Inflammatory macrophage treated with lipopolysaccharide for 1 hour (primary cell): ENCODE measurements around the gene CCZ1B.
"Not testable (repeated sequence)": the region's sequence is repeated elsewhere in the genome, so short reads cannot be mapped to it uniquely, and the experiment has no call there.

Source experiments
- DNase-seq, 2 donors: peaks; one replicate each; pipeline ENCODE4 v3.0.0-alpha.2; 2020 to 2022

Gene CCZ1B

DNA sequence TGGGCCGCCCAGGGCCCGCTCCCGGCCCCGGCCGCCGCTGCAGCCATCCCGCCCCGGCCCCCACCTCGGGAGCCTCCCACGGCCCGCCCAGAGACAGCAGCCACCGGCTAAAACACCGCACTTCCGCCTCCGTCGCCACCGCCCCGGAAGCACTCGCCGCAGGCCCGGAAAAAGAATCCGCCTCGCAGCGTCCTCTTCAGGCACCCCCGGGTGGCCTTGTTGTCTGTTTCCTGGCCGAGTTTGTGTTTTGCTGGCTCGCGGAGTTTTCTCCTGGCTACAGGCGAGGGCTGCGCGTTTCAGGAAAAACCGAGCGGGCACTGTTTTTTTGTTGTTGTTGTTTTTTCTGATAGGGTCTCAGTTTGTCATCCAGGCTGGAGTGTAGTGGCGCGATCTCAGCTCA lies at the start of gene CCZ1B:
Gene CCZ1B, minus strand, starts transcription at position 125 of the 400 bp plus-strand sequence. Its CDS starts 78 bp downstream, at position 47.
- peak; percentile 79 to 88 for DNase-seq

DNA sequence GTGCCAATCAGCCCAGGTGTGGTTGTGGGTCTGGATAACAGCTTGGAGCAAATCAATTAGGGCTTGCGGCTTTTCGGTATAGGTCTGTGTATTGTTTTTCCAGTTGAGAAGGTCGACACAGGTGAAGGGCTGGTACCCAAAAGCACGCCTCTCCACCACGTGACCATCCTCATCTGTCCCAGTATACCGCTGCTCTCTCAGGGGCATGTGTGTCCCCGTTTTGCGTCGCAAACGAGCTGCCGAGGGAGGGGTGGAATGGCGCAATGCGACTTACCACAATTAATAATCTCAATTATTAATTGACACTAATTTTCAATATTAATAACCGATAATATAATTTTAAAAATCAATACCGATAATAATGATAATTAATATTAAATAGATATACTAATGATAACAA lies 48.9 kb upstream of the CCZ1B start:
- DNase-seq = not testable (repeated sequence)

DNA sequence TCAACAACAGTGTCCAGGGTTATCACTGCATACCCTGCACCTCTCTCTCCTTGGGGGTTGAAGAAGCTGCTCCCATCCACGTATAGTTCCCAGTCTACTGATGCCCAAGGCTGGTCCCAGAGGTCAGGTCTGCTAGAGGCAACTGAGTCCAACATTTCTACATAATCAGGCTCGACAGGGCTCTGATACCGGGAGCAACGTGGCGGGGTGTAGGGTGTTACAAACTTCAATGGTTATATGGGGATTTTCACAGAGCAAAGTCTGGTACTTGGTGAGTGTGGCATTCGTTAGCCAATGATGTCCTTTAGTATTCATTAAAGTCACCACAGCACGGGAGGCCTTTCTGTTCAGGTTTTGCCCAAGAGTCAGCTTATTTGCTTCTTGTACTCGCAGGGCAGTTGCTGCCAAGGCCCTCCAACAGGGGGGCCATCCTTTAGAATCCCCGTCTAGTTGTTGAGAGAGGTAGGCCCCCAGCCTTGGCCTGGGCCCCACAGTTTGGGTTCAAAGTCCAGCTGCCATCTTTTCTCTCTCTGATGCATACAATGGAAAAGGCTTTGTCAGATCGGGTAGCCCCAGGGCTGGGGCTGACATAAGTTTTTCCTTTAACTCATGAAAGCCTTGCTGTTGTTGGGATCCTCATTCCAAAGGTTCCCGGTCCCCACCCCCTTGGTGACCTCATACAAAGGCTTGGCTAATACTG lies 46.3 kb upstream of the CCZ1B start:
- DNase-seq = not testable (repeated sequence)

DNA sequence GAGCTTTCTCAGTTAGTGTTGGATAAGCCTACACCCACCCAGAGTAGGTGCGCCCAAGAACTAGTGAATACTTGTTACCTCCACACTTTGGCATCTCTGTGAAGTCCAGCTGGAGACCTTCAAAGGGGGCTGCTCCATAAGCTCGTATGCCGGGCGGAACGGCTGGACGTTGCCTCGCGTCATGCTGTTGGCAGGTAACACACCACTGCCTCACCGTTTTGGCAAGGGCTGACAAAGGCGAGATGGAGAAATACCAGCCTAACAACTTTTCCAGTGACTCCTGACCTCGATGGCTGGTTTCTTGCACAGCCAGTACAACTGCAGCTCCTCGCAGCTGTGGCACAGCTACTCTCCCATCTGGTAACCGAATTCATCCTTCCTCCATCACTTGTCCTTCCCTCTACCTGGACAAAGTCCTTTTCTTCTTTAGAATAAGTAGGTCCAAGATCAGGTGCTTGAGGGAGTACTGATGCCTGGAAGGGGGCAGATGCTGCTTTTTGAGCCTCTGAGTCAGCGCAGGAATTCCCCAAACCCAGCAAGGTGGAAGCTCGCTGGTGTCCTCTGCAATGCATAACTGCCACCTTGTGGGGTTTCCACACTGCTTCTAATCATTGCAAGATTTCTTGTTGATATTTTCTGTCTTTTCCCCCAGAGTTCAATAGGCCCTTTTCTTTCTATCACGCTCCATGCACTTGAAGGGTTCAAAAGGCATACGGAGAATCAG lies 45.5 kb upstream of the CCZ1B start:
- not testable (repeated sequence) for DNase-seq

DNA sequence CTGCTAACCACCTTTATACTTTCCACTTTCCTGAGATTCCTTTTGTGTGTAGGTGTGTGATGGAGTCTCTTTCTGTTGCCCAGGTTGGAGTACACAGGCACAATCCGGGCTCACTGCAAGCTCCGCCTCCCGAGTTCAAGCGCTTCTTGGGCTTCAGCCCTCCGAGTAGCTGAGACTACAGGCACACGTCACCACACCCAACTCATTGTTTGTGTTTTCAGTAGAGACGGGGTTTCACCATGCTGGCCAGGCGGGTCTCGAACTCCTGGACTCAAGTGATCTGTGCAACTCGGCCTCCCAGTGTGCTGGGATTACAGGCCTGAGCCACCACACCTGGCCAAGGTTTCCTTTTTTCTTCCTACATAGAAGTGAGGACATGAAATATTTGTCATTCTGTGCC lies 38.7 kb upstream of the CCZ1B start:
- DNase-seq = not testable (repeated sequence)

DNA sequence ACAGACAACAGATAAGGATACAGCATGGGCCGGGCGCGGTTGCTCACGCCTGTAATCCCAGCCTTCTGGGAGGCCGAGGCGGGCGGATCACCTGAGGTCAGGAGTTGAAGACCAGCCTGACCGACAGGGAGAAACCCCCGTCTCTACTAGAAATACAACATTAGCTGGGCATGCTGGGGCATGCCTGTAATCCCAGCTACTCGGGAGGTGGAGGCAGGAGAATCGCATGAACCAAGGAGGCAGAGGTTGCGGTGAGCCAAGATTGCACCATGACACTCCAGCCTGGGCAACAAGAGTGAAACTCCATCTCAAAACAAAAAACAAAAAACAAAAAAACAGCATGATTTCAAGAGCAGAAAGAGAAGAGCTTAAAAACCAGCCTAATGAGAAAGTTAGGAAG lies 38.1 kb upstream of the CCZ1B start:
- DNase-seq = not testable (repeated sequence)

DNA sequence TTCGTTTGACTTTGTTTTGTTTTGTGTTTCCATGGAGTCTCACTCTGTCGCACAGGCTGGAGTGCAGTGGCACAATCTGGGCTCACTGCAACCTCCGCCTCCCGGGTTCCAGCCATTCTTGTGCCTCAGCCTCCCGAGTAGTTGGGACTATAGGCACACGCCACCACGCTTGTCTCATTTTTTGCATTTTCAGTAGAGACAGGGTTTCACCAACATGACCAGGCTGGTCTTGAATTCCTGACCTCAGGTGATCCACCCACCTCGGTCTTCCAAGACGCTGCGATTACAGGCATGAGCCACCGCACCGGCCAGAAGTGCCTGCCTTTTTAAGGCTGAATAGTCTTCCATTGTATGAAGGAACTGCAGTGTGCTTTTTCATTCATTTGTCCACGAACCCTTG lies 36.8 kb upstream of the CCZ1B start:
- not testable (repeated sequence) for DNase-seq

DNA sequence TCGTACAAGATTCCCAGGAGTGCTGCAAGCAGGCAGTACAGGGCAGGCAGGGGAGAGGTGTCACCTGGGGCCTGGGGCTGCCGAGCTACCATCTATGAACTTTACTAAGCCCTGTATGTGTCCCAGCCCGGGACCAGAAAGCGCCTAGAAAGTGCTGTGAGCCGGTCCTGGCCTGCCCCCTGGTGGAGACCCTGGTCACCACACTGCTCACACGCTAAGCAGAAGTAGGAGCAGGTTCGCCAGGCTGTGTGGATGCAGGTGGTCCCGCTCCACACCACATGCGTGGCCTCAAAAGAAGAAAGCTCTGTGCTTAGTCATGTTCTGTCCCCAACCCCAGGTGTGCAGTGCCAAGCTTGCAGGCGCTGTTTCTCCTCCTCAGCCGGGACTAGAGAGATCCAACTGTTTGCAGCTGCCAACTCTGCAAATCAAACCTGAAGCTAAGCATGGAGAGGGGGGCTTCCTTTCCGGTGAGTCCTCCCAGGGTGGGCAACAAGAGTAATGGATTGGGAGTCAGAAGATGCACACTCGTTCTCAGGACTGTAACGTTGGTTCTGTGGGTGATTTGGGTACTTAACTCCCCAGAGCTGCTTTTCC lies 31.7 kb upstream of the CCZ1B start:
- peak; percentile 26 to 50 for DNase-seq

DNA sequence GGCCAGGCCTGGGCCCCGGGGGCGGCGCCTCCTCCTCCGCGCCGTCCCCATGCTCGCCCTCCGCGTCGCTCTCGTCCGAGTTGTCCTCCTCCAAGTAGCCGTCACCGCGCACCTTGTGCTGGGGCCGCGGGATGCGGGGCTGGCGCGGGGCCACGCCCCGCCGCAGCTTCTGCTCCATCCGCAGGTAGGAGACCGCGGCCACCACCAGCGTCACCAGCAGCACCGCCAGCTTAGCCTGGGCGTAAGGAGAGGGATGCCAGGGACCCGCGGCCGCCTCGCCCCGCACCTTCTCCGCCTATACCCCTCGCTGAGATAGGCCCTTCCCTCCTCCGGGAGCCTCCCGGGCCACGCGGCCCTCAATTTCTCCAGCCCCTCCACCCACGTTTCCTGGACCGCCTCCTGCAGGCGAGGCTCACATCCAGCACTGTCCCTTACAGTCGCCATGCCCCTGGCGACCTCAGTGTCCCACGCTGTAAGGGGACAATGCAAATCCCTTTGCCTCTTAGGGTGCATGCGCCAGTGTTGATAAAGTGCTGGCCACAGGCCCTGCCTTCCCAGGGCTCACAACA lies 29.6 kb upstream of the CCZ1B start:
- DNase-seq = not testable (repeated sequence)

DNA sequence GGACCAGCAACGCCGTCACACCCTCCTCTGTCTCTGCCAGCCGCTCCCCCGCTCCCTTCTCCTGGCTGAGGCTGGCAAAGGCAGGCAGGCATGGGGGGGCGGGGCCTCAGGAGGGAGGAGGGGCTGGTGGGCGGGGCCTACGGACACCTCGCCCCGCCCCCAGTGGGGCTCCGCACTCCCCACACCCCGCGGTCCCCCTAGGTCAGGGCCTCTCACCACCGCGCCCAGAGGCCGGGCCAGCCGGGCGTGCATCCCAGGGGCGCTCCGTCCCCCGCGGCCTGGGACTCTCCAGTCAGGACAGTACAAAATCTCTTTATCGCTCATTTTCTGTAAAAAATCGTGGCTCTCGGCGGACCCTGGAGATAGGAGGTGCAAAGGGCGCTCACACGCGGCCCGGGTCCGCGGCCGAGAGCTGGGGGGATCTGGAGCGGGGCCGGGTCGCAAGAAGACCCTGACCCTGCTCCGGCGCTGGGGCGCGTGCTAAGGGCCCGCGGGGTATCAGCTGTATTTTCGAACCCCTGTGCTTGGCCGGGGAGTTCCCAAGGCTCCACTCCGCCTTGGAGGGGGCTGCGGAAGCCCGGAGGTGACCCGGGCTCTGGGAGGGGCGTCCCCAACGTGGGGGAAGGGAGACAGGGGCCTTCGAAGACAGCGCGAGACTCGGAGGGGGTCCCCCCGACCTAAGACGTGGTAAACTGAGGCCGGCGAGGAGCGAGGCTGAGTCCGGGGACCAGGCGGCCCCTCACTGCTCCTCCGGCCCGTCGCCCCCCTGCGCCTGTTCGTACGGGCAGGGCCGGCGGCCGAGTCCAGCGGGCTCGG lies 28.9 kb upstream of the CCZ1B start:
- DNase-seq = not testable (repeated sequence)

DNA sequence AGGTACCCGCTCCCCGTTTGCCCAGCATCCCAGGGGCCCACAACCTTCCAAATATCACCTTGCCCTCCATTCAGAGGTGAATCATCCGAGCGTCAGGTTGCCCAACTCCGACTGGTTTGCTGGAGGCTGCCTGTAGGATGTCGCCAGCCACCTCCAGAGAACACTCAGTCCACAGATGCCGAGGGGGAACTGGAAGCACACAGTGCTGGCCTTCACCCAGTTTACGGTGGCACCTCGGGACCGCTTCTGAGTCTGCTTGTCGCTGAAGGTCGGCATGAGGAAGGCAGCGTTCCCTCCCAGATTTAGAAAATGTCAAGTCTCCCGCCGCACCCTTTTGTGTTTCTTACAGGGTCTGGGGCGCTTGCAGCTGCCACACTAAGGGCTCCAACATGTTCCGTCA lies 27.6 kb upstream of the CCZ1B start:
- not testable (repeated sequence) for DNase-seq

DNA sequence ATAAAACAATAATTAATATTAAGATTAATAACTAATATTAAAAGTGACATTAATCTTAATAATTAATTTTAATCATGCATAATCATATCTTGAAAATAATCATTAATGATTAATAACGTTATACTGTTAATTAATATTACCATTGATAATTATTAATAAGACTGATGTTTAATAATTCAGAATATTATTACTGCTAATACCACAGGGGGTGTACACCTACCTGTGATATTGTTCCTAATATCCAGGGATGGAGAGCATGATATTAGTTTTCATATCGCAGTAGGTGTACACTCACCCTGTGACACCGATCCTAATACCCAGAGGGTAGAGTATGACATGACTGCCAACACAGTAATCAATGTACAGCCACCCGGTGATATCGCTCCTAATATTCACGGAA lies 23.1 kb upstream of the CCZ1B start:
- not testable (repeated sequence) for DNase-seq

DNA sequence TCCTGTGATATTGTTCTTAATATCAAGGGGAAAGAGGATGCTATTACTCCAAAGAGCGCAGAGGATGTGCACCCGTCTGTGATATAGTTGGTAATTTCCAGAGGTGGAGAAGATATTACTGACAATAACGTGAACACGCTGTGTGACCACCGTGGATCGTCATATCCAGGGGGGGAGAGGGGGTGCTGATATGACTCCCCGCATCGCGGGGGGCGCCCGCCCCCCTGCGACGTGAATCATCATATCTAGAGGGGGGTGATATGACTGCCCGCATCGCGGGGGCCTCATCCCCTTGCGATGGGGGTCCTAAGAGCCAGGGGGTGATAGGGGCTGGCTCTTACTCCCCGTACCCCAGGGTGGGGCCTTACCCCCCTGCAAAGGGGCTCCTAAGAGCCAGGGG lies 21.7 kb upstream of the CCZ1B start:
- DNase-seq = not testable (repeated sequence)

DNA sequence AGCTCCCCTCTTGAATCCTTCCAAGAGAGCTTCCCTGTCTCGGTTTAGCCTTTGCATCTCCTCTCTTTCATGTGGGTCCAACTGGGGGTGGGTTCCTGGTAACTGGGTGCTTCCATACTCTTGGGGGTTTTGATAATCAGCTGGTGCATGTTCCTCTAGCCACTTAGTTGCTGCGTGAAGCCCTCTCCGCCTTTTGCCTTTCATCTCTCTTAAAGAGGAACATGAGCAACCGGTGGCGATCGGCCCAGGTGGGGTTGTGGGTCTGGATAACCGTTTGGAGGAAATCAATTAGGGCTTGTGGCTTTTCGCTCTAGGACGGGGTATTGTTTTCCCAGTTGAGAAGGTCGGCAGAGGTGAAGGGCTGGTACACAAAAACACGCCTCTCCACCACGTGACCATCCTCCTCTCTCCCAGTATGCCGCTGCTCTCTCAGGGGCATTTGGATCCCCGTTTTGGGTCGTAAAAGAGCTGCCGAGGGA lies 19.9 kb upstream of the CCZ1B start:
- DNase-seq = not testable (repeated sequence)

DNA sequence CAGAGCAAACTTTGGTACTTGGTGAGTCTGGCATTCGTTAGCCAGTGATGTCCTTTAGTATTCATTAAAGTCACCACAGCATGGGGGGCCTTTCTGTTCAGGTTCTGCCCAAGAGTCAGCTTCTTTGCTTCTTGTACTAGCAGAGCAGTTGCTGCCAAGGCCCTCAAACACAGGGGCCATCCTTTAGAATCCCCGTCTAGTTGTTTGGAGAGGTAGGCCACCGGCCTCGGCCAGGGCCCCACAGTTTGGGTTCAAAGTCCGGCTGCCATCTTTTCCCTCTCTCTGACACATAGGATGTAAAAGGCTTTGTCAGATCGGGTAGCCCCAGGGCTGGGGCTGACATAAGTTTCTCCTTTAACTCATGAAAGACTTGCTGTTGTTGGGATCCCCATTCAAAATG lies 17.6 kb upstream of the CCZ1B start:
- not testable (repeated sequence) for DNase-seq

DNA sequence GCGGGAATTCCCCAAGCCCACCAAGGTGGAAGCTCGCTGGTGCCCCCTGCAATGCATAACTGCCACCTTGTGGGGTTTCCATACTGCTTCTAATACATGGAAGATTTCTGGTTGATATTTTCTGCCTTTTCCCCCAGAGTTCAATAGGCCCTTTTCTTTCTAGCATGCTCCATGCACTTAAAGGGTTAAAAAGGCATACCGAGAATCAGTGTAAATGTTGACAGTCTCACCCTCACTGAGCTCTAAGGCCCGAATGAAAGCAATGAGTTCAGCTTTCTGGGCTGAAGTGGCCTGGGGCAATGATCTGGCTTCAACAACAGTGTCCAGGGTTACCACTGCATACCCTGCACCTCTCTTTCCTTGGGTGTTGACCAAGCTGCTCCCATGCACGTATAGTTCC lies 17.0 kb upstream of the CCZ1B start:
- DNase-seq = not testable (repeated sequence)

DNA sequence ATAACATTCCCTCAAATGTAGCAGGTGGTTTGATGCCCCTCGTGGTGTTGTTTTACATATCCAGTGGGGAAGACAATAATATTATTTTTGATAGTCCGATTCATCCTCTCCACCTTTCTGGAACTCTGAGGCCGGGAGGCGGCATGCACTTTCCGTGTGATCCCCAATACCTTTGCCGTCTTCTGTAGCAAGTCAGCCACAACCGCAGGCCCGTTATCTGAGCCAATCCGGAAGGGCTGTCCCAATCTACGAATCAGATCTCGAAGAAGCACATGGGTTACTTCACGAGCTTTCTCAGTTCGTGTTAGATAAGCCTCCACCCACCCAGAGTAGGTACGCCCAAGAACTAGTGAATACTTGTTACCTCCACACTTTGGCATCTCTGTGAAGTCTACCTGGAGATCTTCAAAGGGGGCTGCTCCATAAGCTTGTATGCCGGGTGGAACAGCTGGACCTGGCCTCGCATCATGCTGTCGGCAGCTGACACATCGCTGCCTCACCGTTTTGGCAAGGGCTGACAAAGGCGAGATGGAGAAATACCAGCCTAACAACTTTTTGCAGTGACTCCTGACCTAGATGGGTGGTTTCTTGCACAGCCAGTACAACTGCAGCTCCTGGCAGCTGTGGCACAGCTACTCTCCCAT lies 16.3 kb upstream of the CCZ1B start:
- not testable (repeated sequence) for DNase-seq

DNA sequence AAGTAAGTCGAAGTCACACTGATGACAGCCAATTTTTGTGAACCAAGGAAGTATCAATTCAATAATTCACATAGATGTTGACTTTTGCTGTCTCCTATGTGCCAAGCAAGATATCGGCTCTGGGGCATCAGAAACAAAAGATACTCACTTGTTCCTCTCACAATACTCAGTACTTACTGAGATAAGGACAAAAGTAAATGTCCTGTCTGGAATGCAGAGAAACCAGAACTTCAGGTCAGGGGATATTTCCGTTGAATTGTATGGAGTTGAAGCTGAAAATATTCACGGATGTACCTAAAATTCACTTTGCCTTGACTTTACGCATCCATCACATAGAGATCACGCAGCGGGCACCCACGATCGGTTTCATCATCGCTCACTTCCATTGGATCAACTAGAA lies 11.0 kb upstream of the CCZ1B start:
- not testable (repeated sequence) for DNase-seq

DNA sequence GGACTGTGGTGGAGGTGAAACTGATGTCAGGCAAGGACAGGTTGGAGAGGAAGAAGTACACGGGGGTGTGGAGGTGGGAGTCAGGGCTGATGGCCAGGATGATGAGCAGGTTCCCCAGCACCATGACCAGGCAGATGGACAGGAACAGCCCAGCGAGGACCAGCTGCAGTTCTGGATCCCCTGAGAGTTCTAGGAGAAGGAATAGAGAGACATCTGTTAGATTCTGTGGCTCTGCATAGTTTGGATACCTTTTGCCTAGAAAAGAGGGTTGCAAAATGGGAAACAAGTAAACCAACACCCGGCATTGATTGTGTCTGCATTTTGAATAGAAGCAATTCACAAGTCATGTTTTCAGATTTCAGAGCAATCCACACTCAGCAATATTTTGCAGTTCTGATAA lies 9.4 kb upstream of the CCZ1B start:
- DNase-seq = not testable (repeated sequence)

DNA sequence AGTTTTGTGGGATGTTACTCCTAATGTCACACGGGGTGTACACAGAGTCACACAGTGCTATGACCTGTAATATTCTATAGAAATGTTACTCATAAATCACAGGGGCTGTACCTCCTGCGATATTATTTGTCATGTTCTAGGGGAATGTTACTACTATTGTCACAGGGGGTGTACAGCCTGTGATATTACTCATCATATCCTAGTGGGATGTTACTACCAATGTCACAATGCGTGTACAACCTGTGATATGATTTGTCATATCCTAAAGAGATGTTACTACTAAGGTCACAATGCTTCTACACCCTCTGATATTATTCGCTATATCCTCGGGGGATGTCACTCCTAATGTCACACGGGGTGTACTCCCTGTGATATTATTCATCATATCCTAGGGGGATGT lies 7.6 kb upstream of the CCZ1B start:
- no peak for DNase-seq

DNA sequence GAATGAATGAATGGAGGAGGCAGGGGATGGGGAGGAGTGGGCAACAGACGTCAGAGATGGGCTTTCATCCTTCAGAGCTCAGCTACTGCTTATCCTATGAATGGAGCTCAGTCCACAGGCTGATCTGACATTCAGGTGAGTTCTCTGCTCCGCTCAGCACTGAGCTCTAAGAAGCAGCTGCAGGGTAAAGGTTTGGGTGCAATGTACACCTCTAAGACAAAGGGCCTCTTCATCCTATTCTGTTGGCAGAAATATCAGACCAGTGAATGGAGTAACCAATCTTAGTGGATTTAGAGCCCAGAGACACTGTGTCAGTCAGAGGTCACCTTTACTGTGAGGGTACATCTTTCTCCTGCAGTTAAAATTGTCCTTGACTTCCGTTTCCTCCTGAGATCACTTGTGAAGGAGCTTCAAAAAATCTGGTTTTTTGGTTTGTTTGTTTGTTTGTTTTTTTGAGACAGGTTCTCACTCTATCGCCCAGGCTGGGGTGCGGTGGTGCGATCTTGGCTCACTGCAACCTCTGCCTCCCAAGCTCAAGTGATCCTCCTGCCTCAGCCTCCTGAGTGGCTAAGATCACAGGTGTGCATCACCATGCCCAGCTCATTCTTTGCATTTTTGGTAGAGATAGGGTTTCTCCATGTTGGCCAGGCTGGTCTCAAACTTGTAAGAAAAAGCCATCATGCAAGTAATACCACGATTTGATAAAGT lies 5.1 kb upstream of the CCZ1B start:
- no peak for DNase-seq
